Fibroblast of villous mesenchyme (primary cell): ENCODE data around the gene MFAP4. TPM values are rescaled to one million over a fixed set of nuclear protein-coding genes. Genes with fewer than 3 reads are reported as not detected.

Experiments used
- DNase-seq: peaks from one replicate; pipeline ENCODE4 v3.0.0-alpha.2; 2010; ENCODE audit warnings: low read depth
- H3K4me3 ChIP-seq: 2 replicates; pipeline ENCODE4 v1.5.1; 2011; ENCODE audit warnings: low read depth, mild to moderate bottlenecking, low read length
- total RNA-seq: library from RNA; depleted of rRNA; stranded (reverse); fragments of >200 nt; gene quantifications from 2 replicates; pipeline ENCODE4 v1.2.3, GENCODE V29; 2012
- TF ChIP-seq, protein P1 (sequence below): IDR thresholded peaks from 2 replicates; pipeline ENCODE4 v1.5.1; 2012; ENCODE audit warnings: low read depth, mild to moderate bottlenecking, low read length; ENCODE audit not compliant: insufficient read depth

The MFAP4 gene
- total RNA-seq, 1 donor = 17.7 TPM

DNA sequence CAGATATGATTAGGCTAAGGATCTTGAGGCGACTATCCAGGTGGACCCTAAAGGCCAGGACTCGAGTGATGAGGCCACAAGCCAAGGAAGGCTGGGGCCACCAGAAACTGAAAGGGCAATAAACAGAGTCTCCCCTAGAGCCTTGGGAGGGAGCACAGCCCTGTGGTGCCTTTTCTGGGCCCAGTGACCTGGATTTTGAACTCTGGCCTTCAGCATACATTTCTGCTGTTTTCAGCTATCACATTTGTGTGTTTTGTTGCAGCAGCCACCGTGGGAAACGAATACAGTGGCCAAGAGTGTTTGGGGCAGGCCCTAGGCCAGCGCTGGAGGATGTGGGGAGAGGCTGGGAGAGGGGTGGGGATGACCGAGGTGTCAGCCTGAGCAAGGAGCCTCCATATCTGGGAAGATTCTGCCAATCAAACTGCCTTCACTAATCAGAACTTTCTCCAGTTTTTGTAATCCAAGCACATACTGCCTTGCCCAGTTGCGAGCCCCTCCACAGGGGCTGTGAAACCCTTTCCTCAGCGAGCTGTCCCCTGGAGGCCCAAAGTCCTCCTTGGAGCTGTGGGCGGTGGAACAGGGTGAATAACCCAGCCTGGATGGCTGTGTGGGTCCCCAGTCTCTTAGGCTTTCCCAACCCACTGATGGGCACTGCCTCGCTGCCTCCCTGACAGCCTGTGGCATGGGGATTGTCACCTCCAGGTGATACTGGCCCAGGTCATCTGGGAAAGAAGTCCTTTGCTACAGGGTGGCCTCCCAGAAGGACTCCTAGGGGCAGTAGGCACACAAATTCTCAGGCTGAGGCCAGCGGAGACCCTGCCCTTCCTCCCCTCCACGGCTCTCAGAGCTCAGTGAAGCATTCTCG is 41.3 kb downstream of the MFAP4 start:
- DNase-seq = no peak
- H3K4me3 ChIP-seq = no peak overlapping the region
- TF ChIP-seq, protein P1, sequence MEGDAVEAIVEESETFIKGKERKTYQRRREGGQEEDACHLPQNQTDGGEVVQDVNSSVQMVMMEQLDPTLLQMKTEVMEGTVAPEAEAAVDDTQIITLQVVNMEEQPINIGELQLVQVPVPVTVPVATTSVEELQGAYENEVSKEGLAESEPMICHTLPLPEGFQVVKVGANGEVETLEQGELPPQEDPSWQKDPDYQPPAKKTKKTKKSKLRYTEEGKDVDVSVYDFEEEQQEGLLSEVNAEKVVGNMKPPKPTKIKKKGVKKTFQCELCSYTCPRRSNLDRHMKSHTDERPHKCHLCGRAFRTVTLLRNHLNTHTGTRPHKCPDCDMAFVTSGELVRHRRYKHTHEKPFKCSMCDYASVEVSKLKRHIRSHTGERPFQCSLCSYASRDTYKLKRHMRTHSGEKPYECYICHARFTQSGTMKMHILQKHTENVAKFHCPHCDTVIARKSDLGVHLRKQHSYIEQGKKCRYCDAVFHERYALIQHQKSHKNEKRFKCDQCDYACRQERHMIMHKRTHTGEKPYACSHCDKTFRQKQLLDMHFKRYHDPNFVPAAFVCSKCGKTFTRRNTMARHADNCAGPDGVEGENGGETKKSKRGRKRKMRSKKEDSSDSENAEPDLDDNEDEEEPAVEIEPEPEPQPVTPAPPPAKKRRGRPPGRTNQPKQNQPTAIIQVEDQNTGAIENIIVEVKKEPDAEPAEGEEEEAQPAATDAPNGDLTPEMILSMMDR = no peak

DNA sequence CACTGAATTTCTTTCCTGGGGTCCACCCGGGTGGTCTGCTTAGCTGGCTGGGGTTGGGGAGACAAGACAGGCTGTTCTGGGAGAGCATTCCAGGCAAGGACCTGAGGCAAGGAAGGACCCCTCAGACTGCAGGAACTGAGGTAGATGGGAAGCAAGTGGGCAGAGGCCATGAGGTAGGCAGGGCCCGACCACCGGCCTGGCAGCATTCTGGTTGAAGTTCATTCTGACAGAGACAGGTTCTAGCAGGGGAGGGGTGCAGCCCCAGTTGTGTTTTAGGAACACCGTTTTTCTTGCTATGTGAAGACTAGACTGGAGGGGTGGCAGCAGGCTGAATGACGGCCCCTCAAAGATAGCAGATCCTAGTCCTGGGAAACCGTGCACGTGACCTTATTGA is 41.9 kb downstream of the MFAP4 start:
- no peak for DNase-seq
- no peak overlapping the region for H3K4me3 ChIP-seq
- TF ChIP-seq, protein P1 = no peak

DNA sequence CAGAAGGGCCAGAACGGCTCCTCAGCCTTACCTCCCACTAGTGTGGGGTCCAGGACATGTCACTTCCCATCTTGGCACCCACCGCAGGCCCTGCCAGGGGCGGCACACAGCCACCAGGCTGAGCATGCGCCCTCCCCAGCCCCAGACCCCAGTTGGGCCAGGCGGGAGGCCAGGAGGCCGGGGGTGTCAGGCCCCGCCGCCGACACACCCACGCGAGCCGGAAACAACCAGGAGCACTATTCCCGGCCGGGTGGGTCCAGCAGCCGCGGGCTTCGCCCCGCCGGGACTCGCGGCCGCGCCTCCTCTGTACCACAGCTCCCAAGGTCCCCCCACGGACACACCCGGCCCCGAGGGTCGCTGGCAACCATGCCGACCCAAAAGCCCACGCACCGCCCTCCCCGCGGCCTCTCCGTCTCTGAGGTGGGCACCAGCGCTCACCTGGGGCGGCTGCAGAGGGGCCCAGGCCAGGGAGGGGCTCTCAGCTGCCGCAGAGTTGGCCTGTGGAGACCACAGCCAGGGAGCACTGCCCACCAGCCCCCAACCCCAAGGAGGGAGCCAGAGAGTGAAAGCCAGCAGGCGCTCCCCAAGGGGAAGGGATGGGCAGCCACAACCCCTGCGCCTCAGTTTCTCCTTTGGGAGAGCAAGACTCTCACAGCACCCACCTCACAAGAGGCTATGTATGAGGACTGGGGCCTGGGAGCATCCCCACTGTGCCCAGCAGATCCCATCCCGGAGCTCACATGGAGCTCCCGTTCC is 42.5 kb downstream of the MFAP4 start:
- no peak overlapping the region for H3K4me3 ChIP-seq
- no peak for DNase-seq
- TF ChIP-seq, protein P1 = no peak

DNA sequence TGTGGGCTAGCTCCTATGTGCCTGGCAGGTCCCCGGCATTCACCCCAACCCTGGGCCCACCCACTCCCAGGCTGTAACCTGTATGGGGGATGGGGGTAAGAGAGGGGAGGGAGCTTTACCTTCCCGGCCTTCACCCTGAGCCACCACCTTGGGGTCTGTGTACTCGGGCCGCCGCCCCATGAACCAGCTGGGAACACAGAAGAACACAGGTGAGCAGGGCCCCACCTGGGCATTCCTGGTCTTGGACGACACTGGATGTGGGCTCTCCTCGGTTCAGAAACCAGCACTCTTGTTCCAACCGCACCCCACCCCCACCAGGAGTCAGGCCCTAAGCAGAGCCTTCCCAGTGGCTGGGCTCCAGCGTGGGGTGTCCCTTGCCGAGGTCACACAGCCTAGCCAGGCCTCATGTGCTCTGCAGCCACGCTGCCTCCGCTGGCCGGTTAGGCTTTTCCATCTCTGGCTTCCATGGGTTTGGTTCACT is 43.3 kb downstream of the MFAP4 start:
- DNase-seq = no peak
- TF ChIP-seq, protein P1 = no peak
- no peak overlapping the region for H3K4me3 ChIP-seq

DNA sequence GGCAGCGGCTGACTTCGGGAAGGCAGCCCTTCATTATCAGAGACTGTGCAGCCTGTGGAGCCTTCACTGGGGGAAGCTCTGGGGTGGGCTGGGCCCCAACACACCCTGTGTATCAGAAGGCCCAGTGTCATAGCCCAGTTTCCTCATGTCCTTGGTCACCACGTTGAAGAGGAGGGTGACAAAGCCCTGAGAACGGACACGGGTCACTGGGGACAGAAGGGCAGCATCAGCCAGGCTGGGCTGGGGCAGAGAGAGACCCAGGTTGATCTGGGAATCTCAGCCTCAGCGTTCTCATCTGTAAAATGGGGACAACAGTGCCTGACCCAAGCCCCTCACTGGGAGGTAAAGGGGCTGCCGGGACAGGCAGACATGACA is 43.7 kb downstream of the MFAP4 start:
- no peak for DNase-seq
- H3K4me3 ChIP-seq = no peak overlapping the region
- TF ChIP-seq, protein P1 = no peak

DNA sequence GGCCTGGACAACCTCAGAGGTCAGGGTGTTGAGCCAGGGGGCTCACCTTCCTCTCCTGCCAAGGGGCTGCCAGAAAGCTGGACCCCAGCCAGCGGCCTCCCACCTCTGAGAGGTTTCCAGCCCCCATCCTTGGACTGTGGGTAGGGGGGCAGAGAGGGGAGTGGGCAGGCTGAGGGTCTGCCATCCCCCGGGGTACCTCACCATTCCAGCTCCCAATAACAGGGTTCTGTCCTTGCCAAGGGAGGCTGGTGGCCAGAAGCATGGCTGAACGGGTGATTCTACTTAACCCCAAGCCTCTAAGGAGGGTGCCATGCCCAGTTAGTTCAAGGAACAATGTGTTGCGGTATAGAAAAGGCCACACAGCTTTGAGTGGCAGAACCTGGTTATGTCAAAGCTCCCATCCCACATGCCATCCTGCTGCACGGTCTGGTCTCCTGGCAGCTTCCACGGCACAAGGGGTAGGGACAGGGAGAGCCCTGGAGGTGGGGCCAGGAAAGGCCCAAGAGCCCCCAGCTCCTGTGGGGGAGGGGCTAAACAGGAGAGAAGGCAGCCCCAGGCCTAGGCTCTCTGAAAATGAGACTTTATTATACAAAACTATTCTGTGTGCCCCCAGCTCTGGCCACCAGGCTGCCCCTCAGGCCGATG is 44.3 kb downstream of the MFAP4 start:
- H3K4me3 ChIP-seq = no peak overlapping the region
- TF ChIP-seq, protein P1 = no peak
- DNase-seq = no peak
